ENCODE measurements around the gene TMEM119.
A peak's percentile ranks its signal among the peaks of the same experiment; 100 is the strongest.

TMEM119 gene

DNA sequence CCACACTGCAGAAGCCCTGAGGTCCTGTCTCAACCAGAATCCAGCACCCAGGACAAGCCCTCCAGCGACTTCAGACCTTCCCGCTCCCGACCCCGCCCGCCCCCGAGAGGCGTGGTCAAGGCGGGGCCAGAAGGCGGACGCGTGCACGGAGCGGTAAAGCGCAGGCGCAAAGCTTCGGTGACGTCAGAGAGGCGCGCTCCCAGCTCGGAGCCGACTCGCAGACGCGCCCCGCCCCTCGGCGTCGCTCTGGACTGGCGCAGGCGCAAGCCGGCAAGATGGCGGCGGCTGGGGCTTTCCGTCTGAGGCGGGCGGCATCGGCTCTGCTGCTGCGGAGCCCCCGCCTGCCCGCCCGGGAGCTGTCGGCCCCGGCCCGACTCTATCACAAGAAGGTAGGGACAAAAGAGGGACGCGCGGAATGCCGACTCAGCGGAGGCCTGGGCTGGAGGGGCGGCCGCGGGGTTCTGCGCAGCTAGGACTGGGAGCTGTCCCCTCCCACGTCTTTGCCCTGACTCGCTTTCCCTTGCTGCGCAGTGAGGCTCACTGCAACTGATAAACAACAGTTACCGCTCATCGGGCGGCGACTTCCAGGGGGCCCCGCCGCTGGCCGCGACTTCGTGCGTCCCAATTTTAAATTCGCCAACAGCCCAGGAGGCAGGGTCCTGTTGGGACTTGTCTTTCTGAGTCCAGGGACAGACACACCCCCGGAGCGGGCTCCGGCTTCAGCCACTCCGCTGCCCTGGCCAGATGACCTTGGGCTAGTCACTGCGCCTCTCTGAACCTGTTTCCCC is 35.3 kb downstream of the TMEM119 start, which contains the start of gene ISCU:
TSS of gene ISCU (plus strand) at position 249 of the 788 bp plus-strand sequence. CDS start at position 276, 27 bp downstream.
- peaks cover 33 to 55% of the 10 kb centered on the region in 2 donors for H3K36me3 ChIP-seq (replicated peaks in 1 of 2; ENCODE audit: control insufficient read depth in 2 of 2, insufficient read depth in 2 of 2, low read length in 2 of 2)
- H4K91ac ChIP-seq (ENCODE audit: low read depth, low read length, poor library complexity) = no peak within 1 kb of the TSS
- H2BK15ac ChIP-seq (ENCODE audit: low read length) = no peak within 1 kb of the TSS
- WGBS, 2 donors (ENCODE audit: extremely low coverage in 2 of 2, insufficient read length in 2 of 2, insufficient replicate concordance in 1 of 2) = no CpG with 5 or more reads among the region's 72 CpGs
- H3K9ac ChIP-seq (ENCODE audit: low read depth, low read length, poor library complexity) = peak within 1 kb of the TSS; percentile 88
- H3K27me3 ChIP-seq (ENCODE audit: control insufficient read depth in 3 of 3, insufficient read depth in 3 of 3, low read depth in 1 of 3, low read length in 3 of 3) = no peaks in the 10 kb centered on the region
- no peak within 1 kb of the TSS for H2BK120ac ChIP-seq (ENCODE audit: low read depth, low read length)
- H3K27ac ChIP-seq (replicated peaks; ENCODE audit: low read length) = peak within 1 kb of the TSS; percentile 82
- peak; percentile 99 for DNase-seq (ENCODE audit: low spot score)
- H3K23ac ChIP-seq (ENCODE audit: low read depth, low read length, poor library complexity) = peak within 1 kb of the TSS; percentile 28
- H3K14ac ChIP-seq (ENCODE audit: low read length) = no peak within 1 kb of the TSS
- peak within 1 kb of the TSS; percentile 86 for H2AFZ ChIP-seq (ENCODE audit: low read length)
- H3K4me3 ChIP-seq (ENCODE audit: low read length in 2 of 2) = peak within 1 kb of the TSS; percentile 97 to 98
- H2AK5ac ChIP-seq (ENCODE audit: low read depth, low read length) = no peak within 1 kb of the TSS
- H3K9me3 ChIP-seq (replicated peaks in 1 of 2; ENCODE audit: control insufficient read depth in 2 of 2, insufficient read depth in 1 of 2, low read depth in 1 of 2, low read length in 2 of 2) = no peaks in the 10 kb centered on the region
- H3K4me1 ChIP-seq (ENCODE audit: control insufficient read depth in 2 of 2, insufficient read depth in 1 of 2, low read depth in 1 of 2, low read length in 2 of 2) = peaks cover 5 to 7% of the 10 kb centered on the region in 2 donors
- peak within 1 kb of the TSS; percentile 93 for H3K4me2 ChIP-seq (ENCODE audit: insufficient read depth, low read length, poor library complexity, severe bottlenecking)
- H3K18ac ChIP-seq (ENCODE audit: low read length) = peak within 1 kb of the TSS; percentile 93
- no peak within 1 kb of the TSS for H4K8ac ChIP-seq (ENCODE audit: low read depth, low read length)
- H3K4ac ChIP-seq (ENCODE audit: low read length) = no peak within 1 kb of the TSS
- H3K79me1 ChIP-seq (ENCODE audit: low read depth, low read length) = peaks cover 9% of the 10 kb centered on the region
- no peak within 1 kb of the TSS for H2BK12ac ChIP-seq (ENCODE audit: low read length)
- peak within 1 kb of the TSS; percentile 80 for H2BK5ac ChIP-seq (ENCODE audit: low read length)

DNA sequence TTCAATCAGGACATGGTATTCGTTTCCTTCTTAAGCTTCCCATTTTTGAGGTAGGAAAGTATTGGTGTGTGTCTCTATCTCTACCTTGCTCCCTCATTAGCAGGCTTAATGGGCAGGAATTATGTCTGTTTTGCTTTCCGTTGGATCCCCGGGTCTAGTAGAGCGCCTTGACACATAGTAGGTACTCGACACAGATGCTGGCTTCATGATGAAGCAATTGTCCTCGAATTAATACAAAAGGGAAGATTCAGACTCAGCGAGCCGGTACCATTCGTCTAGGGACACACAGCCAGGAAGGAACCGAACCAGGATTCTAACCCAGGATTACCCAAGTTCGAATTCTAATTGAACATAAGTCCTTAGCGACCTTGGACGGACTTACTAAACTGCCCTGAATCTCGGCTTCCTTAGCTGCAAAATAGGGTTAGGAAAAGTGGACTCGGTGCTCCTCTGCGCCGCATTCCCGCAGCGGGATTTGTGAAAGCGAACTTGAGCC is 36.0 kb downstream of the TMEM119 start:
- H3K9ac ChIP-seq (ENCODE audit: low read depth, low read length, poor library complexity) = peak overlapping the region; percentile 38
- no peaks in the 10 kb centered on the region for H3K27me3 ChIP-seq (ENCODE audit: control insufficient read depth in 3 of 3, insufficient read depth in 3 of 3, low read depth in 1 of 3, low read length in 3 of 3)
- no peak overlapping the region for H3K4ac ChIP-seq (ENCODE audit: low read length)
- peak overlapping the region; percentile 93 for H3K4me2 ChIP-seq (ENCODE audit: insufficient read depth, low read length, poor library complexity, severe bottlenecking)
- peaks cover 5 to 7% of the 10 kb centered on the region in 2 donors for H3K4me1 ChIP-seq (ENCODE audit: control insufficient read depth in 2 of 2, insufficient read depth in 1 of 2, low read depth in 1 of 2, low read length in 2 of 2)
- peak overlapping the region; percentile 82 for H3K27ac ChIP-seq (replicated peaks; ENCODE audit: low read length)
- no peak overlapping the region for H3K18ac ChIP-seq (ENCODE audit: low read length)
- H2BK12ac ChIP-seq (ENCODE audit: low read length) = no peak overlapping the region
- no peaks in the 10 kb centered on the region for H3K9me3 ChIP-seq (replicated peaks in 1 of 2; ENCODE audit: control insufficient read depth in 2 of 2, insufficient read depth in 1 of 2, low read depth in 1 of 2, low read length in 2 of 2)
- no peak overlapping the region for H3K14ac ChIP-seq (ENCODE audit: low read length)
- DNase-seq (ENCODE audit: low spot score) = no peak
- no peak overlapping the region for H4K8ac ChIP-seq (ENCODE audit: low read depth, low read length)
- peak overlapping the region; percentile 66 for H2AFZ ChIP-seq (ENCODE audit: low read length)
- no peak overlapping the region for H4K91ac ChIP-seq (ENCODE audit: low read depth, low read length, poor library complexity)
- no peak overlapping the region for H2BK15ac ChIP-seq (ENCODE audit: low read length)
- peak overlapping the region; percentile 79 to 98 for H3K4me3 ChIP-seq (ENCODE audit: low read length in 2 of 2)
- WGBS, 2 donors (ENCODE audit: extremely low coverage in 2 of 2, insufficient read length in 2 of 2, insufficient replicate concordance in 1 of 2) = no CpG with 5 or more reads among the region's 20 CpGs
- no peak overlapping the region for H2BK5ac ChIP-seq (ENCODE audit: low read length)
- H3K36me3 ChIP-seq (replicated peaks in 1 of 2; ENCODE audit: control insufficient read depth in 2 of 2, insufficient read depth in 2 of 2, low read length in 2 of 2) = peaks cover 28 to 54% of the 10 kb centered on the region in 2 donors
- H3K23ac ChIP-seq (ENCODE audit: low read depth, low read length, poor library complexity) = peak overlapping the region; percentile 28
- H3K79me1 ChIP-seq (ENCODE audit: low read depth, low read length) = peaks cover 9% of the 10 kb centered on the region
- H2BK120ac ChIP-seq (ENCODE audit: low read depth, low read length) = no peak overlapping the region
- H2AK5ac ChIP-seq (ENCODE audit: low read depth, low read length) = no peak overlapping the region

DNA sequence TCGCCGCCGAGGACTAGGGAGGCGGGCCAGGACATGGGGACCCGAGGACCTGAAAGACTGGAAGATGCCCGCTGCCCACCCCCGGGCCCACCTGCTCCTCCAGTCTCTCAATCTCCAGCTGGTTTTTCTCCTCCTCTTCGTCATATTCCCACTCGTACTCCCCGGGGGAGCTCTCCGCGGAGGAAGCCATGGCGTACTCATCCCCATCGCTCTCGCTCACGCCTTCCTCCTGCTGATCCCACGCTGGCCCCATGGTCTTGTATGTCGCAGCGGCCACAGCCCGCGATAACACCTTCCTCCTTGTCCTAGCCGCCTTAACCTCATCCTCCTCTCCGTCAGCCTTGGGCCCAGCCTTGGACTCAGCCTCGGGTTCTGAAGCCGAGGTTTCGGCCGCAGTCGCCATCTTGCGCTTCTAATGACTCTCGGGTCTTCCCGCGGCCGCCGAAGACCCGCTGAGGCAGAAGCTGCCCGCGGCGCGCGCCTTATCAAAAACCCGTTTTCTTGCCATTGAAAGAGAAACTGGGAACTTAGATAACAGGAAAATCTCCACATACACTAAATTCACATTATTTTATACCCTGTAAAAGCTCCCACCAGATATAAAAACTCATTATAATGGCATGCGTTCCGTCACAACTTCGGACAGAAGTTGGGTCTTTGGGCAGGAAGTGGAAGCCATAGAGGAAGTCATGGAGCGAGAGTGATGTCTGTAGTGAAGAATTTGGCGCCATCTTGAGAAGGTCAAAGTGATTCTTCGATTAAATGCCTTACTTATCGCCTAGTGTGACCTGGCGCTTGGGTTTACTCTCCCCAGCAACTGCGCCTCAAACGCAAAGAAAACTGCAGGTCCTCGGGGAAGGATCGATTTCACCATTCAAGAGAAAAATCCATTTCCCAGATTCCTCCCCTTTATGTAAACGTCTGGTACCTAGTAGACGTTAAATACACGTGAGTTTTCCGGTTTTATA is 36.8 kb downstream of the TMEM119 start, which contains the start of gene SART3:
TSS of gene SART3 (minus strand) at position 422 of the 968 bp plus-strand sequence. CDS start at position 403, 19 bp downstream.
- no CpG with 5 or more reads among the region's 57 CpGs for WGBS, 2 donors (ENCODE audit: extremely low coverage in 2 of 2, insufficient read length in 2 of 2, insufficient replicate concordance in 1 of 2)
- H4K8ac ChIP-seq (ENCODE audit: low read depth, low read length) = no peak within 1 kb of the TSS
- no peaks in the 10 kb centered on the region for H3K27me3 ChIP-seq (ENCODE audit: control insufficient read depth in 3 of 3, insufficient read depth in 3 of 3, low read depth in 1 of 3, low read length in 3 of 3)
- no peak within 1 kb of the TSS for H2BK5ac ChIP-seq (ENCODE audit: low read length)
- H2AFZ ChIP-seq (ENCODE audit: low read length) = peak within 1 kb of the TSS; percentile 66
- H3K18ac ChIP-seq (ENCODE audit: low read length) = peak within 1 kb of the TSS; percentile 91
- H3K36me3 ChIP-seq (replicated peaks in 1 of 2; ENCODE audit: control insufficient read depth in 2 of 2, insufficient read depth in 2 of 2, low read length in 2 of 2) = peaks cover 20 to 54% of the 10 kb centered on the region in 2 donors
- peaks cover 6 to 7% of the 10 kb centered on the region in 2 donors for H3K4me1 ChIP-seq (ENCODE audit: control insufficient read depth in 2 of 2, insufficient read depth in 1 of 2, low read depth in 1 of 2, low read length in 2 of 2)
- H3K14ac ChIP-seq (ENCODE audit: low read length) = peak within 1 kb of the TSS; percentile 77
- H4K91ac ChIP-seq (ENCODE audit: low read depth, low read length, poor library complexity) = no peak within 1 kb of the TSS
- peak within 1 kb of the TSS; percentile 93 for H3K4me2 ChIP-seq (ENCODE audit: insufficient read depth, low read length, poor library complexity, severe bottlenecking)
- peak within 1 kb of the TSS; percentile 90 for H3K4ac ChIP-seq (ENCODE audit: low read length)
- peak; percentile 84 for DNase-seq (ENCODE audit: low spot score)
- peak within 1 kb of the TSS; percentile 76 for H2AK5ac ChIP-seq (ENCODE audit: low read depth, low read length)
- H3K4me3 ChIP-seq (ENCODE audit: low read length in 2 of 2) = peak within 1 kb of the TSS; percentile 93 to 98
- peak within 1 kb of the TSS; percentile 98 for H3K9ac ChIP-seq (ENCODE audit: low read depth, low read length, poor library complexity)
- no peaks in the 10 kb centered on the region for H3K9me3 ChIP-seq (replicated peaks in 1 of 2; ENCODE audit: control insufficient read depth in 2 of 2, insufficient read depth in 1 of 2, low read depth in 1 of 2, low read length in 2 of 2)
- peaks cover 12% of the 10 kb centered on the region for H3K79me1 ChIP-seq (ENCODE audit: low read depth, low read length)
- H2BK12ac ChIP-seq (ENCODE audit: low read length) = no peak within 1 kb of the TSS
- peak within 1 kb of the TSS; percentile 45 for H3K23ac ChIP-seq (ENCODE audit: low read depth, low read length, poor library complexity)
- H2BK120ac ChIP-seq (ENCODE audit: low read depth, low read length) = no peak within 1 kb of the TSS
- peak within 1 kb of the TSS; percentile 82 for H3K27ac ChIP-seq (replicated peaks; ENCODE audit: low read length)
- peak within 1 kb of the TSS; percentile 42 for H2BK15ac ChIP-seq (ENCODE audit: low read length)
